ENCODE results near the gene HEPN1.
A peak's percentile ranks its signal among the peaks of the same experiment; 100 is the strongest.

The HEPN1 gene

GRCh38 chr11:124899383-124900145, 19.5 kb upstream of the HEPN1 start:
- TF ChIP-seq, protein P1, sequence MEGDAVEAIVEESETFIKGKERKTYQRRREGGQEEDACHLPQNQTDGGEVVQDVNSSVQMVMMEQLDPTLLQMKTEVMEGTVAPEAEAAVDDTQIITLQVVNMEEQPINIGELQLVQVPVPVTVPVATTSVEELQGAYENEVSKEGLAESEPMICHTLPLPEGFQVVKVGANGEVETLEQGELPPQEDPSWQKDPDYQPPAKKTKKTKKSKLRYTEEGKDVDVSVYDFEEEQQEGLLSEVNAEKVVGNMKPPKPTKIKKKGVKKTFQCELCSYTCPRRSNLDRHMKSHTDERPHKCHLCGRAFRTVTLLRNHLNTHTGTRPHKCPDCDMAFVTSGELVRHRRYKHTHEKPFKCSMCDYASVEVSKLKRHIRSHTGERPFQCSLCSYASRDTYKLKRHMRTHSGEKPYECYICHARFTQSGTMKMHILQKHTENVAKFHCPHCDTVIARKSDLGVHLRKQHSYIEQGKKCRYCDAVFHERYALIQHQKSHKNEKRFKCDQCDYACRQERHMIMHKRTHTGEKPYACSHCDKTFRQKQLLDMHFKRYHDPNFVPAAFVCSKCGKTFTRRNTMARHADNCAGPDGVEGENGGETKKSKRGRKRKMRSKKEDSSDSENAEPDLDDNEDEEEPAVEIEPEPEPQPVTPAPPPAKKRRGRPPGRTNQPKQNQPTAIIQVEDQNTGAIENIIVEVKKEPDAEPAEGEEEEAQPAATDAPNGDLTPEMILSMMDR (conservative IDR thresholded peaks at IDR 0.05; ENCODE audit: low read depth, low read length) = peak; percentile 27
- no peak for DNase-seq (ENCODE audit: low read depth)
- no peak overlapping the region for H3K4me3 ChIP-seq (ENCODE audit: low read length)

DNA sequence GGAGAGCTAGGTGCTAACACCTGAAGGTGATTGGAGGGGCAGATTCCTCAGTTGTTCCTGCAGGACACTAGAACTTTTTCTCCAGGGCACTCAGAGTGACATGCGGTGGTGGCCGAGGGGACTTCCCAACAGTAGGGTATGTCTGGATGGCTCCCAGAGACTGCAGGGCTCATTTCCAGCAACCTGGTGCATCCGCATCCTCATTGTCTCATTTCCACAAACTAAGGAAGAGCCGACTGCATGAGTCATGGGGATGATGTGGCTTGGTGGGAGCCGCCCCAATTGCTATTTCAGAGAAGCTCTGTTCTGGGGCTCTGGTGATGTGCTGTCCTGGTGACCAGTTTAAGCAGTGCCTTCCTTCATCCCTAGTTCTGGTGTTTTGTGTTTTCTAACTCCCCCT, 18.6 kb upstream of the HEPN1 start:
- TF ChIP-seq, protein P1 (conservative IDR thresholded peaks at IDR 0.05; ENCODE audit: low read depth, low read length) = no peak
- H3K4me3 ChIP-seq (ENCODE audit: low read length) = no peak overlapping the region
- no peak for DNase-seq (ENCODE audit: low read depth)

- no peak overlapping the region for H3K4me3 ChIP-seq (ENCODE audit: low read length)
- DNase-seq (ENCODE audit: low read depth) = no peak
- TF ChIP-seq, protein P1 (conservative IDR thresholded peaks at IDR 0.05; ENCODE audit: low read depth, low read length) = no peak
Measured at GRCh38 chr11:124902616-124903015, 16.4 kb upstream of the HEPN1 start.

- TF ChIP-seq, protein P1 (conservative IDR thresholded peaks at IDR 0.05; ENCODE audit: low read depth, low read length) = no peak
- H3K4me3 ChIP-seq (ENCODE audit: low read length) = no peak overlapping the region
- no peak for DNase-seq (ENCODE audit: low read depth)
Measured at GRCh38 chr11:124915541-124916369, 3.3 kb upstream of the HEPN1 start.

DNA sequence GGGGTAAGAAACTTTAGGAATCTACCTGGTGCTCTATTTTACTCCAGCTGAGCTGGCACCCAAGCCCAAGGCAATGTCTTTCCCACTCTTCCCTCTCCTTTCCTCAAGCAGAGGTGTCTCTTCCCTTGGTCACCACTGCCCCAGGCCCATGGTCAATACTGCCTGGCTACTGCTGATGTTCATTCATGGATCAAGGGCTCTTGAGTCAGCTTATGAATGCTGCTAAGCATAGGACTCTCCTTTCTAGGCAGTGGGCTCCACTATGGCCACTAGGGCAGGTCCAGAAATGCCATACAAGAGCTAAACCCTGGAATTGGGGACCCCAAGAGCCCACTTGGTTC, 2.7 kb upstream of the HEPN1 start:
- DNase-seq (ENCODE audit: low read depth) = no peak
- TF ChIP-seq, protein P1 (conservative IDR thresholded peaks at IDR 0.05; ENCODE audit: low read depth, low read length) = no peak
- no peak overlapping the region for H3K4me3 ChIP-seq (ENCODE audit: low read length)

DNA sequence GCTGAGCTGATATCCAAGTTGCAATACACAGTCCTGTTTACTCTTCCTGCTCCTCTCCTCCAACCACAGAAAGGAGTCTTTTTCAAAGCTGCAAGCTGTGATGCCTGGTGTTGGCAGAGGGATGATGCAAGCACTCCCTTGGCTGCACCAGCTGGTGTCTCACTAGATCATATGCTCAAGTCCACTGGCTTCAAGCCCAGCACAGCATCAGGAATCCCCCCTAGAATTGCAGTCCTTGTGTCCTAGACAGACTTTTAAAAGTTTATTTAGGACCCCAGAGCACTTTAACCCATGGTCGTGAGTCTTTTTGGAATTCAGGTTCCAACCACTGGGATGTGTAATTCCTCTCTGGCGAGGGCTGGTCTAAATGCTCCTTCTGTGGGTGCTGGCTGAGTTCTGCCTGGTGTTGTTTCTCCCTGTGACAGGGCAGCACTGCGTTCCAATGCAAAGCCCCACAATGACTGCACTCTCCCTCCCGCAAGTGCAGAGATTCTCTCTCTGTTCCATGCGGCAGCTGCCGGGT, 1.9 kb upstream of the HEPN1 start:
- TF ChIP-seq, protein P1 (conservative IDR thresholded peaks at IDR 0.05; ENCODE audit: low read depth, low read length) = no peak
- no peak overlapping the region for H3K4me3 ChIP-seq (ENCODE audit: low read length)
- DNase-seq (ENCODE audit: low read depth) = no peak
